Stimulated activated CD4-positive, alpha-beta T cell treated with anti-CD3 and anti-CD28 coated beads, Interleukin-1b, Interleukin-23, amount 100 ng/mL, for 24 hours (primary cell): ENCODE data around the gene SPDYE3.

Experiments used
- DNase-seq, 4 experiments: peaks; one replicate each; pipeline ENCODE4 v3.0.0-alpha.2; 2020; ENCODE audit warnings: low read depth in 4 of 4, low spot score in 1 of 4

Gene SPDYE3

DNA sequence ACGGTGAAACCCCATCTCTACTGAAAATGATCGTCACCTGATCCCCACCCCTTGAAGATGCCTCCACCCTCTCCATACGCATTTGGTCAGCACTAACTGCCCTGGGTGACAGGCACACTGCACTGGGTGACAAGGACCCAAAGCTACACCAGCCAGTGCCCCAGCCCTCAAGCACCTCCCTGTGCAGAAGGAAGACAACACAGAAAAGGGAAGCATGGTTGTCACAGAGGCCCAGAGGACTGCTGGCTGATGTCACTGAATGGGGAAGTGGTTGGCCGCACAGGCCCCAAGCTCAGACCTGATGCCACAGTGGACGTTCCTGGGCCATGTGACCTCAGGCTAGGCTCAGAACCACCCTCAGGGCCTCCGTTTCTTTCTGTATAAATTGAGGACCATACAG is 61.6 kb downstream of the SPDYE3 start:
- no peak for DNase-seq

DNA sequence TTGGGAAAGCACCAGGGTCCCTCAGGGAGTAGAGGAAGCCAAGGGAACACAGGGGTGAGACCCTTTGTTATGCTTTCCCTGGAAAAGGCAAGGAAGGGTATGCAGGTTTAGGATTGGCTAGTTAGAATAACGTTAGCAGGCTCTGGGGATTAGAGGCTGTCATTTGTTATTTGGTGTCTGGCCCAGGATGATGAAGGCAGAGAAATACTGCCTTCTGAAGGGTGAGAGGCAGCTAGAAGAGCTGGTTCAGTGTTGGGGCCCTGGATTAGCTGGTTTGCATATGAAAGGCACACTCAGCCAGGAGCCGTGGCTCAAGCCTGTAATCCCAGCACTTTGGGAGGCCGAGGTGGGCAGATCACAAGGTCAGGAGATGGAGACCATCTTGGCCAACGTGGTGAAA is 62.8 kb downstream of the SPDYE3 start:
- no peak for DNase-seq

DNA sequence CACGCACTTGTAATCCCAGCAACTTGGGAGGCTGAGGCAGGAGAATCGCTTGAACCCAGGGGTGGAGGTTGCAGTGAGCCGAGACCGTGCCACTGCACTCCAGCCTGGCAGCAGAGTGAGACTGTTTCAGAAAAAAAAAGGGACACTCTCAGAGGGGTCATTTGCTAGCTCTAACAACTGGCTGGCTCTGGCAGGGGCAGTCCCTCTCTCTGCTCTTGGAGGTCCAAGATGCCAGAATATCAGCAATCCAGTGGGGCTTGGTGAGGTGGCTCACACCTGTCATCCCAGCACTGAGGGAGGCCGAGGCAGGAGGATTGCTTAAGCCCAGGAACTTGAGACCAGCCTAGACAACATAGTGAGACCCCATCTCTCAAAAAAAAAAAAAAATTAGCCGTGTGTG is 63.2 kb downstream of the SPDYE3 start:
- DNase-seq = no peak

DNA sequence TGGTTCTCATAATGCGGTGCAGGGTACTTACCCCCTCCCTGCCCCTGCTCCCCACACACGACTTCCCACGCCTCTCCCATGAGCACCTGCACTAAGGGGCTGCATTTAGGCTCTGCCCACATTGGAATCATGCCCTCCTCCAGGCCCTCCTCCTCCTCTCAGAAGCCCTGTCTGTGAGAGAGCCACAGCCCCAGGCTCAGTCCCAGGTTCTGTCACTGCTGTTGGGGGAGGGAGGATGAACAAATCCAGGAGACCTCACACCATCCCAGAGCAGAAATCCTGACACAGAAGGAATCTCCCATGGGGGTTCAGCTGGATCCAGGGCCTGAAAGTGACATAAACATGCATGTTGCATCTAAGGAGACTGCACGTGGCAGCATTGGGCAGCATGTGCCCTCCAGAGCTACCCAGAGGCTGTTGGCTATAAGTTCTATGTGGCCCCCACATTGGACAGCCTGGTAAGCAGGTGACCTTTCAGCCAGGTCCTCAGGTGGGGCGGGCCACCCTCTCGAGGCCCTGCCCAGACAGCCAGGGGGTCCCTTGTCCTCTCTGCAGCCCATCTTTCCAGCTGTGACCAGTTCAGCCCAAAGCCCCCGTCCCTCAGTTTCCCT is 64.2 kb downstream of the SPDYE3 start:
- no peak for DNase-seq
